Nephron progenitor cell (in vitro differentiated cells): ENCODE results near the gene NOL6.

Experiments
- DNase-seq: peaks from one replicate; pipeline ENCODE4 v3.0.0; 2021
- H3K27ac Mint-ChIP-seq: 2 replicates; pipeline ENCODE4 v1.8.0; 2021; ENCODE audit warnings: mild to moderate bottlenecking, moderate library complexity, mixed read lengths
- H3K27me3 Mint-ChIP-seq: 2 replicates; pipeline ENCODE4 v1.8.0; 2021; ENCODE audit warnings: mild to moderate bottlenecking, low read depth, mixed read lengths; ENCODE audit not compliant: poor library complexity
- H3K36me3 Mint-ChIP-seq: 2 replicates; pipeline ENCODE4 v1.8.0; 2021; ENCODE audit warnings: low read depth, mixed read lengths
- H3K4me1 Mint-ChIP-seq: 2 replicates; pipeline ENCODE4 v1.8.0; 2021; ENCODE audit warnings: mixed read lengths
- H3K4me3 Mint-ChIP-seq: 2 replicates; pipeline ENCODE4 v1.8.0; 2021; ENCODE audit warnings: mild to moderate bottlenecking, moderate library complexity, mixed read lengths
- H3K9me3 Mint-ChIP-seq: 2 replicates; pipeline ENCODE4 v1.8.0; 2021; ENCODE audit warnings: mild to moderate bottlenecking, moderate library complexity, mixed read lengths
- CTCF ChIP-seq: fragments of 200-600 bp; sonication (generic); IDR thresholded peaks from 2 replicates; pipeline ENCODE4 v1.5.0; 2021; ENCODE audit warnings: antibody characterized with exemption

NOL6 gene

GRCh38 chr9:33447799-33448553, 25.7 kb downstream of the NOL6 start:
- no peak for TF ChIP-seq CTCF
- Mint-ChIP-seq H3K9me3 (no peaks in the 10 kb centered on the region), H3K4me1 (peaks cover 53% of the 10 kb centered on the region), H3K27ac (no peak overlapping the region), H3K27me3 (peaks cover 39% of the 10 kb centered on the region), H3K4me3 (peak overlapping the region; percentile 81), H3K36me3 (no peaks in the 10 kb centered on the region)
- DNase-seq, result no peak

GRCh38 chr9:33446946-33447798, 26.6 kb downstream of the NOL6 start, which contains the start of gene AQP3:
Gene AQP3, minus strand, starts transcription at chr9:33447593. Its CDS starts 63 bp downstream, at chr9:33447530.
- Mint-ChIP-seq H3K36me3 (no peaks in the 10 kb centered on the region), H3K9me3 (no peaks in the 10 kb centered on the region), H3K4me3 (peak within 1 kb of the TSS; percentile 81), H3K4me1 (peaks cover 52% of the 10 kb centered on the region), H3K27me3 (peaks cover 42% of the 10 kb centered on the region), H3K27ac (peak within 1 kb of the TSS; percentile 14)
- DNase-seq, result peak; percentile 82
- TF ChIP-seq CTCF, result no peak

GRCh38 chr9:33446240-33446945, 27.3 kb downstream of the NOL6 start:
- H3K27ac Mint-ChIP-seq, result no peak overlapping the region
- DNase-seq, result no peak
- peaks cover 42% of the 10 kb centered on the region for H3K27me3 Mint-ChIP-seq

GRCh38 chr9:33445389-33446239, 28.1 kb downstream of the NOL6 start:
- no peaks in the 10 kb centered on the region for H3K36me3 Mint-ChIP-seq
- peaks cover 41% of the 10 kb centered on the region for H3K27me3 Mint-ChIP-seq
- H3K9me3 Mint-ChIP-seq, result no peaks in the 10 kb centered on the region
- peak overlapping the region; percentile 35 for H3K4me3 Mint-ChIP-seq
- H3K4me1 Mint-ChIP-seq, result peaks cover 52% of the 10 kb centered on the region
- TF ChIP-seq CTCF, result no peak
- peak overlapping the region; percentile 55 for H3K27ac Mint-ChIP-seq
- DNase-seq, result no peak

More at GRCh38 chr9:33446240-33446945, 27.3 kb downstream of the NOL6 start:
- H3K9me3 Mint-ChIP-seq, result no peaks in the 10 kb centered on the region
- H3K36me3 Mint-ChIP-seq, result no peaks in the 10 kb centered on the region
- peak overlapping the region; percentile 73 for H3K4me3 Mint-ChIP-seq
- no peak for TF ChIP-seq CTCF
- H3K4me1 Mint-ChIP-seq, result peaks cover 52% of the 10 kb centered on the region

- TF ChIP-seq CTCF, result no peak
- H3K9me3 Mint-ChIP-seq, result no peaks in the 10 kb centered on the region
- H3K4me1 Mint-ChIP-seq, result peaks cover 67% of the 10 kb centered on the region
- H3K27ac Mint-ChIP-seq, result no peak overlapping the region
- no peaks in the 10 kb centered on the region for H3K36me3 Mint-ChIP-seq
- H3K4me3 Mint-ChIP-seq, result no peak overlapping the region
- H3K27me3 Mint-ChIP-seq, result peaks cover 39% of the 10 kb centered on the region
- no peak for DNase-seq
Observed at GRCh38 chr9:33443464-33444154, 30.1 kb downstream of the NOL6 start.
